NCI-H1092 (cell line): ENCODE measurements around the gene EDC4.
"Not testable (repeated sequence)": the region's sequence is repeated elsewhere in the genome, so short reads cannot be mapped to it uniquely, and the experiment has no call there.

Source experiments
- DNase-seq: peaks from one replicate; lab custom pipeline; 2025; lab: John Stamatoyannopoulos, UW

EDC4 gene

GRCh38 chr16:67872631-67873434, at the start of gene EDC4:
EDC4 (plus strand) TSS chr16:67873052; CDS start chr16:67873262, 210 bp downstream.
- peak; percentile 63 for DNase-seq

GRCh38 chr16:67825119-67825518, 47.7 kb upstream of the EDC4 start:
- DNase-seq = no peak

- DNase-seq = no peak
These were observed 46.9 kb upstream of the EDC4 start for GRCh38 chr16:67825906-67826305.

- DNase-seq = no peak
These were observed 44.2 kb upstream of the EDC4 start for GRCh38 chr16:67828651-67829050.

- DNase-seq = no peak
These were observed 39.8 kb upstream of the EDC4 start for GRCh38 chr16:67833030-67833414.

GRCh38 chr16:67833415-67834241, 39.2 kb upstream of the EDC4 start:
- peak; percentile 86 for DNase-seq

GRCh38 chr16:67834242-67834614, 38.6 kb upstream of the EDC4 start:
- DNase-seq = no peak

GRCh38 chr16:67837190-67837589, 35.7 kb upstream of the EDC4 start:
- DNase-seq = not testable (repeated sequence)

GRCh38 chr16:67837811-67838210, 35.0 kb upstream of the EDC4 start:
- no peak for DNase-seq

GRCh38 chr16:67841198-67841815, 31.5 kb upstream of the EDC4 start:
- DNase-seq = no peak

GRCh38 chr16:67841816-67842508, 30.9 kb upstream of the EDC4 start, which contains the start of gene THAP11:
THAP11 (plus strand) TSS chr16:67842320; CDS start chr16:67842555, 235 bp downstream.
- peak; percentile 96 for DNase-seq

GRCh38 chr16:67842509-67843342, 30.1 kb upstream of the EDC4 start:
- DNase-seq = peak; percentile 12

- DNase-seq = no peak
These were observed 29.5 kb upstream of the EDC4 start for GRCh38 chr16:67843343-67843765.

GRCh38 chr16:67844497-67844896, 28.4 kb upstream of the EDC4 start:
- DNase-seq = no peak

GRCh38 chr16:67845291-67846062, 27.4 kb upstream of the EDC4 start:
- no peak for DNase-seq

GRCh38 chr16:67846063-67846319, 26.9 kb upstream of the EDC4 start:
- DNase-seq = no peak

GRCh38 chr16:67846320-67847063, 26.4 kb upstream of the EDC4 start, which contains the start of gene NUTF2:
NUTF2 (plus strand) TSS chr16:67846933; CDS start chr16:67865131, 18,198 bp downstream.
- DNase-seq = peak; percentile 94

- DNase-seq = no peak
These were observed 25.6 kb upstream of the EDC4 start, which contains the start of gene CENPT for GRCh38 chr16:67847064-67847861. CENPT (minus strand) TSS chr16:67847693; CDS start chr16:67833859, 13,834 bp downstream.

GRCh38 chr16:67848118-67848517, 24.7 kb upstream of the EDC4 start:
- no peak for DNase-seq
